ENCODE results near the gene SKOR2. TPM values are rescaled to one million over a fixed set of nuclear protein-coding genes. Genes with fewer than 3 reads are reported as not detected.

SKOR2 gene
- total and polyA plus RNA-seq, 9 of the 15 experiments (the other 6 are each of a cell fraction or from before 2014, with no cell fraction given): not detected

- TF ChIP-seq ZHX1 (conservative IDR thresholded peaks at IDR 0.05; ENCODE audit: low read length): no peak
- no peak for TF ChIP-seq MYNN (IDR thresholded peaks at IDR 0.05)
- no peak for TF ChIP-seq MYNN (CRISPR knock-in tag; IDR thresholded peaks at IDR 0.05)
- TF ChIP-seq ZNF41 (CRISPR knock-in tag; conservative IDR thresholded peaks at IDR 0.05): no peak
- no peak for TF ChIP-seq ZNF121 (CRISPR knock-in tag; conservative IDR thresholded peaks at IDR 0.05)
- TF ChIP-seq RFX7 (CRISPR knock-in tag; IDR thresholded peaks at IDR 0.05): no peak
- TF ChIP-seq TFAM (CRISPR knock-in tag; conservative IDR thresholded peaks at IDR 0.05): no peak
- no peak for TF ChIP-seq NKRF (IDR thresholded peaks at IDR 0.05; ENCODE audit: borderline replicate concordance)
- no peak for TF ChIP-seq GTF2A2 (tag; IDR thresholded peaks at IDR 0.05)
- no peak for TF ChIP-seq SRSF9 (IDR thresholded peaks at IDR 0.05; ENCODE audit: borderline replicate concordance, low read depth, low read length)
- no peak for TF ChIP-seq MTA1 (IDR thresholded peaks at IDR 0.05; ENCODE audit: borderline replicate concordance)
- no peak for TF ChIP-seq NR2F6 (CRISPR knock-in tag; IDR thresholded peaks at IDR 0.05)
- TF ChIP-seq NRF1 (conservative IDR thresholded peaks at IDR 0.05 in 1 of 2, IDR thresholded peaks at IDR 0.05 in 1 of 2): peak; percentile 79 to 85
- TF ChIP-seq MYBL2 (IDR thresholded peaks at IDR 0.05; ENCODE audit: low read depth): no peak
- no peak for TF ChIP-seq MYBL2 (CRISPR knock-in tag; IDR thresholded peaks at IDR 0.05; ENCODE audit: borderline replicate concordance)
- no peak for TF ChIP-seq POLR3G (IDR thresholded peaks at IDR 0.05; ENCODE audit: extremely low read depth, insufficient read length, insufficient replicate concordance)
- no peak for TF ChIP-seq SMAD1 (IDR thresholded peaks at IDR 0.05; ENCODE audit: low read depth, low read length, partially characterized antibody)
- no peak for TF ChIP-seq SIRT6 (IDR thresholded peaks at IDR 0.05; ENCODE audit: low read depth, low read length)
- no peak for TF ChIP-seq POLR2H (tag; IDR thresholded peaks at IDR 0.05; ENCODE audit: low read depth)
- TF ChIP-seq NCOA2 (IDR thresholded peaks at IDR 0.05; ENCODE audit: partially characterized antibody in 2 of 2): no peak
- TF ChIP-seq TRIM24 (IDR thresholded peaks at IDR 0.05): peak; percentile 90 to 91
- TF ChIP-seq ZBTB5 (IDR thresholded peaks at IDR 0.05): no peak
- TF ChIP-seq NCOA1 (IDR thresholded peaks at IDR 0.05; ENCODE audit: low read depth): no peak
- TF ChIP-seq ZSCAN29 (IDR thresholded peaks at IDR 0.05): no peak
Observed at GRCh38 chr18:47184419-47185050, 66.9 kb downstream of the SKOR2 start (continued).
